CD8-positive, alpha-beta memory T cell (primary cell): ENCODE results near the gene LPCAT1. TPM values are rescaled to one million over a fixed set of nuclear protein-coding genes. Genes with fewer than 3 reads are reported as not detected.

Experiments used
- CTCF ChIA-PET: fragments of 350-600 bp; sonication (Branson Sonifier 250); formaldehyde crosslinking; loops from one replicate; lab custom pipeline; 2021; ENCODE audit warnings: antibody characterized with exemption; lab: Charles Lee
- POLR2A ChIA-PET: fragments of 350-600 bp; sonication (Branson Sonifier 250); formaldehyde crosslinking; loops from one replicate; lab custom pipeline; 2021; ENCODE audit warnings: antibody characterized with exemption; lab: Charles Lee
- DNase-seq, 5 donors: peaks; one replicate each; pipeline versions ENCODE4 v3.0.0 to v3.0.0-alpha.2; 2020 to 2022; ENCODE audit warnings: mixed read lengths in 1 of 5
- H3K27ac ChIP-seq: one replicate; pipeline ENCODE4 v1.7.0; 2013; ENCODE audit warnings: low read depth, mild to moderate bottlenecking, low read length, moderate library complexity
- H3K27me3 ChIP-seq: 2 replicates; pipeline ENCODE4 v1.7.0; 2013; ENCODE audit warnings: low read length, mild to moderate bottlenecking; ENCODE audit not compliant: insufficient read depth, poor library complexity, severe bottlenecking
- H3K36me3 ChIP-seq: 2 replicates; pipeline ENCODE4 v1.7.0; 2013; ENCODE audit warnings: mild to moderate bottlenecking, low read length, moderate library complexity; ENCODE audit not compliant: insufficient read depth
- H3K4me1 ChIP-seq: 2 replicates; pipeline ENCODE4 v1.7.0; 2013; ENCODE audit warnings: mild to moderate bottlenecking, low read length, moderate library complexity; ENCODE audit not compliant: insufficient read depth
- H3K4me3 ChIP-seq: 2 replicates; pipeline ENCODE4 v1.7.0; 2013; ENCODE audit warnings: mild to moderate bottlenecking, low read length
- H3K9me3 ChIP-seq: 2 replicates; pipeline ENCODE4 v1.7.0; 2013; ENCODE audit warnings: mild to moderate bottlenecking, low read length
- H3K27ac Mint-ChIP-seq, 8 donors: one replicate each; pipeline ENCODE4 v1.8.0; 2020 to 2021; ENCODE audit warnings: mixed read lengths in 8 of 8, mild to moderate bottlenecking in 6 of 8, inconsistent platforms in 3 of 8, moderate library complexity in 3 of 8
- H3K27me3 Mint-ChIP-seq, 2 donors: one replicate each; pipeline ENCODE4 v1.8.0; 2020 to 2021; ENCODE audit warnings: mixed read lengths in 2 of 2, mild to moderate bottlenecking in 1 of 2, moderate library complexity in 1 of 2
- H3K36me3 Mint-ChIP-seq, 3 donors: one replicate each; pipeline ENCODE4 v1.8.0; 2020 to 2021; ENCODE audit warnings: mixed read lengths in 3 of 3, inconsistent platforms in 1 of 3, mild to moderate bottlenecking in 1 of 3
- H3K4me1 Mint-ChIP-seq, 3 donors: one replicate each; pipeline ENCODE4 v1.8.0; 2020 to 2021; ENCODE audit warnings: mixed read lengths in 3 of 3, inconsistent platforms in 1 of 3, mild to moderate bottlenecking in 1 of 3
- H3K4me3 Mint-ChIP-seq, 7 donors: one replicate each; pipeline ENCODE4 v1.8.0; 2020 to 2021; ENCODE audit warnings: mixed read lengths in 7 of 7, mild to moderate bottlenecking in 6 of 7, moderate library complexity in 4 of 7, inconsistent platforms in 2 of 7
- H3K9me3 Mint-ChIP-seq, 5 donors: one replicate each; pipeline ENCODE4 v1.8.0; 2020 to 2022; ENCODE audit warnings: mixed read lengths in 5 of 5, mild to moderate bottlenecking in 3 of 5, moderate library complexity in 2 of 5, inconsistent platforms in 1 of 5
- polyA plus RNA-seq: library from polyadenylated mRNA; unstranded; fragments of 300-500 nt; fragmentation: Illumina TruSeq; gene quantifications from one replicate; pipeline ENCODE4 v1.2.3, GENCODE V29; 2021
- total RNA-seq, 2 experiments: library from RNA; stranded (reverse); gene quantifications; one replicate each; pipeline ENCODE4 v1.2.3, GENCODE V29; 2021

The LPCAT1 gene
- total and polyA plus RNA-seq, 3 experiments from 2014 or later = 92.5 to 101 (median 95.9) TPM

DNA sequence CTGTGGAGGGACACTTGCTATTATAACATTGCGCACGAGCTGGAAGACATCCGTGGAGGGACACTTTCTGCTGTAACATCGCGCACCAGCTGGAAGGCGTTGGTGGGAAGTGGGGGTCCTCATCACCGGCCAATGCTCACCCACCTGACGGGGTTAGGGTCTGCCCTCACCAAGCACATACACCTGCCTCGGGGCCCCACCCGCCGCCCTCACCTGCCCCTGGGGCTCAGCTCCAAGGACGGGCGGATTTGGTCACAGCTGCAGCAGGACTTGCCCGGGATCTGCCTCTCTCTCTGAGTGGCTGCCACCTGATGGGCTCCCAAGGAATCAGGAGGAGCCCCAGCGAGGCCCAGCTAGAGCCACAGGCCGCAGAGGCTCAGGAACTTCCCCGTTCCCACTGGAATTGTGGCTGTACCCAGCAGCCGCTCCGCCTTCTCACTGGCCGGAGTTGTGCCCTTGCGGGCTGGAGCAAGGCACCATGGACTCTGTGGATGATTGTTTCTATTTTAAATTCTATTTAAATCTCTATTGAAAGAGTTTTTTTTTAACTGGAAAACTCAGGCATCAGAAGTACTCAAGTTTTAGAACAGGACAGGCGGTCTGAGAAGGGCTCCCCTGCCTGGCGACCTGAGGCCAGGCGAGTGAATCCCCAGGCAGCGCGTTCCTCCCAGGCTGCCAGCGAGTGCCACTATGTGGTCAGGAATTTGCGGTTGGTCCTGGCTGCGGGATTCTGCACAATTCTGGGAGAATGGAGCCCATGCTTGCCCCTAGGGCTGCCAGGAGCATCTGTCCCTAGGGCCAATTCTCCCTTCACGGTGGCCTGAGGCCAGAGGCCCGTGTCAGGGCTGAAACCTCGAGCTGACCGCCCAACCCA lies 39.7 kb downstream of the LPCAT1 start:
- H3K27ac Mint-ChIP-seq = no peak overlapping the region
- H3K36me3 Mint-ChIP-seq = peaks cover 3 to 77% (median 4%) of the 10 kb centered on the region in 3 donors
- Histone ChIP-seq H3K9me3 (no peaks in the 10 kb centered on the region), H3K27me3 (no peaks in the 10 kb centered on the region), H3K4me1 (no peaks in the 10 kb centered on the region), H3K4me3 (no peak overlapping the region), H3K36me3 (peaks cover 18% of the 10 kb centered on the region), H3K27ac (no peak overlapping the region)
- H3K9me3 Mint-ChIP-seq = no peaks in the 10 kb centered on the region
- ChIA-PET POLR2A (no interaction called here), CTCF (interaction anchor here (0.8 to 3.1 kb wide), 2 partner anchors 38 to 161 kb away, joined by 3 to 13 read pairs; no protein-coding TSS in a partner anchor)
- no peak overlapping the region for H3K4me3 Mint-ChIP-seq
- DNase-seq = no peak
- peaks cover 22 to 44% (median 29%) of the 10 kb centered on the region in 3 donors for H3K4me1 Mint-ChIP-seq
- no peaks in the 10 kb centered on the region for H3K27me3 Mint-ChIP-seq

DNA sequence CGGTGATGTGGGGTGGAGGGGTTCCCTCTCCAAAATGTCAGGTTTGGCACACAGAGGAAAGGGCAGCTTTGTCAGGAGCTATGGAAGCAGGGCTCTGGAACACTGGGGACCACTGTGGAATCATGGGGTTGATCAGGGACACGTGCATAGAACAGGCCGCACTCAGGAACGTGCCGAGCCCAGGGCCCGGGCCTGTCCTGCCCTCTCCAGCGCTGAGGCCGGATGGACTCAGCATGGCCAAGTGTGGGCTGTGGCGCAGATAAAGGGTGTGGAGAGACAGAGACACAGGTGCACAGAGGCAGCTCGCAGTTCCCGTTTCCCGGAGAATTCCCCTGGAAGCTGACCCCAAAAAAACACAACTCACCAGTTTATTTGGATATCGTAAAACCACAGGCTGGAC lies 40.7 kb downstream of the LPCAT1 start:
- CTCF ChIA-PET = interaction anchor here (0.8 to 3.1 kb wide), 2 partner anchors 37 to 162 kb away, joined by 3 to 13 read pairs; no protein-coding TSS in a partner anchor
- peak overlapping the region in 3 of 8 donors; percentile 23 to 61 (median 45) for H3K27ac Mint-ChIP-seq
- H3K36me3 ChIP-seq = peaks cover 23% of the 10 kb centered on the region
- no peaks in the 10 kb centered on the region for H3K4me1 ChIP-seq
- no peak overlapping the region for H3K27ac ChIP-seq
- no peak overlapping the region for H3K4me3 ChIP-seq
- no peaks in the 10 kb centered on the region for H3K9me3 Mint-ChIP-seq
- H3K27me3 ChIP-seq = no peaks in the 10 kb centered on the region
- no peaks in the 10 kb centered on the region for H3K27me3 Mint-ChIP-seq
- no peak for DNase-seq
- H3K36me3 Mint-ChIP-seq = peaks cover 0 to 80% (median 1%) of the 10 kb centered on the region in 3 donors
- POLR2A ChIA-PET = no interaction called here
- H3K4me3 Mint-ChIP-seq = no peak overlapping the region
- no peaks in the 10 kb centered on the region for H3K9me3 ChIP-seq
- H3K4me1 Mint-ChIP-seq = peaks cover 12 to 34% (median 19%) of the 10 kb centered on the region in 3 donors

- Mint-ChIP-seq H3K4me3 (no peak overlapping the region), H3K36me3 (peaks cover 0 to 78% (median 1%) of the 10 kb centered on the region in 3 donors), H3K27me3 (no peaks in the 10 kb centered on the region), H3K4me1 (peaks cover 8 to 31% (median 16%) of the 10 kb centered on the region in 3 donors), H3K9me3 (no peaks in the 10 kb centered on the region), H3K27ac (peak overlapping the region in 1 of 8 donors; percentile 93)
- CTCF ChIA-PET = interaction anchor here (3.1 kb wide), 1 partner anchor 163 kb away, joined by 13 read pairs; no protein-coding TSS in a partner anchor
- Histone ChIP-seq H3K27ac (no peak overlapping the region), H3K4me3 (no peak overlapping the region), H3K4me1 (no peaks in the 10 kb centered on the region), H3K27me3 (no peaks in the 10 kb centered on the region), H3K9me3 (no peaks in the 10 kb centered on the region), H3K36me3 (peaks cover 16% of the 10 kb centered on the region)
- POLR2A ChIA-PET = no interaction called here
- DNase-seq = no peak
Observed at GRCh38 chr5:1481959-1482331, 41.8 kb downstream of the LPCAT1 start.

- no peaks in the 10 kb centered on the region for H3K9me3 Mint-ChIP-seq
- DNase-seq = no peak
- Histone ChIP-seq H3K27ac (no peak overlapping the region), H3K4me3 (no peak overlapping the region), H3K4me1 (no peaks in the 10 kb centered on the region), H3K36me3 (peaks cover 21% of the 10 kb centered on the region), H3K27me3 (no peaks in the 10 kb centered on the region), H3K9me3 (no peaks in the 10 kb centered on the region)
- H3K36me3 Mint-ChIP-seq = peaks cover 0 to 79% (median 4%) of the 10 kb centered on the region in 3 donors
- POLR2A ChIA-PET = no interaction called here
- H3K4me3 Mint-ChIP-seq = no peak overlapping the region
- H3K27me3 Mint-ChIP-seq = no peaks in the 10 kb centered on the region
- peak overlapping the region in 2 of 8 donors; percentile 38 to 93 for H3K27ac Mint-ChIP-seq
- H3K4me1 Mint-ChIP-seq = peaks cover 8 to 31% (median 16%) of the 10 kb centered on the region in 3 donors
- CTCF ChIA-PET = interaction anchor here (3.1 kb wide), 1 partner anchor 164 kb away, joined by 13 read pairs; no protein-coding TSS in a partner anchor
Observed at GRCh38 chr5:1481266-1481958, 42.3 kb downstream of the LPCAT1 start.

DNA sequence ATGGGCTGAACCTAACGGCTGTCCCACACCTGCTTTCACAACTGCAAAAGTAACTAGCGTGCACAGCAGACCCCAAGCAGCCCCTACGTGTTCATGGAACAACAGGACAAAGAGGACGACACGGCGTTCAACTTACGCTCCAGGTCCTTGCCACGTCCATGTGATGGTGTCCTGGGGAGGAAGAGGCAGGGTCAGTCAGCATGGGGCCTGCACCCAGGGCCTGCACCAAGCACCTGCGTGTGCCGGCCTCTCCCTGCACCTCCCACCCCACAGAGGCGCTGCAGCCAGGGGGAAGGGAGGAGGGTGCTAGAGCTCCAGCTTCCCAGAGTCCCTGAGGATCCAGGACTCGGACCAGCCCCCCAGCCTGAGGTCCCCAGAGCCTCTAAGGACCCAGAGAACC lies 43.0 kb downstream of the LPCAT1 start:
- H3K4me3 Mint-ChIP-seq = peak overlapping the region in 1 of 7 donors; percentile 33
- ChIA-PET CTCF (interaction anchor here (0.9 to 2.6 kb wide), 2 partner anchors 23 to 164 kb away, joined by 3 to 13 read pairs; no protein-coding TSS in a partner anchor), POLR2A (no interaction called here)
- Histone ChIP-seq H3K4me1 (no peaks in the 10 kb centered on the region), H3K4me3 (no peak overlapping the region), H3K9me3 (no peaks in the 10 kb centered on the region), H3K36me3 (peaks cover 21% of the 10 kb centered on the region), H3K27ac (no peak overlapping the region), H3K27me3 (no peaks in the 10 kb centered on the region)
- H3K27me3 Mint-ChIP-seq = no peaks in the 10 kb centered on the region
- peaks cover 0 to 79% (median 5%) of the 10 kb centered on the region in 3 donors for H3K36me3 Mint-ChIP-seq
- DNase-seq = no peak
- H3K9me3 Mint-ChIP-seq = no peaks in the 10 kb centered on the region
- peaks cover 8 to 31% (median 16%) of the 10 kb centered on the region in 3 donors for H3K4me1 Mint-ChIP-seq
- peak overlapping the region in 4 of 8 donors; percentile 38 to 83 (median 68) for H3K27ac Mint-ChIP-seq

DNA sequence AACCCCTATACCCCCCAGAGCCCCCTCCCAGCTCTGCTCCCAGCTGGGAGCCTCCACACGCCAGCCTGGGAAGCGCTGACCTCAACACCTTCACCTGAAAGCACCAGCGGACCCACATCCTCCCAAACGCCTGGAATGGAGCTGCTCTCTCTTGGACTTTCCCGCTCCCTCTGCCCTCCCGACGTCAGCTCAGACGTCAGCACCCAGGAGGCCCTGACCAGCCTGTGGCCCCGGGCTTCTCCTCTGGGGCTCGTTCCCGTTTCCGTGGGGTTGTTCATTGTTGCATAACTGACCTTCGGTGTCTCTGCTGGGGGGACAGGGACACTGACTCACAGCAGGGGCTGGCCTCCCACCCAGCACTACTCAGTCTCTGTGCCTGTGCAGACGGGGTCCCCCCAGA lies 43.5 kb downstream of the LPCAT1 start:
- H3K4me3 Mint-ChIP-seq = peak overlapping the region in 1 of 7 donors; percentile 33
- Histone ChIP-seq H3K4me1 (no peaks in the 10 kb centered on the region), H3K27ac (no peak overlapping the region), H3K9me3 (no peaks in the 10 kb centered on the region), H3K4me3 (no peak overlapping the region), H3K27me3 (no peaks in the 10 kb centered on the region), H3K36me3 (peaks cover 21% of the 10 kb centered on the region)
- H3K27me3 Mint-ChIP-seq = no peaks in the 10 kb centered on the region
- no peak for DNase-seq
- H3K4me1 Mint-ChIP-seq = peaks cover 8 to 28% (median 16%) of the 10 kb centered on the region in 3 donors
- no peaks in the 10 kb centered on the region for H3K9me3 Mint-ChIP-seq
- H3K27ac Mint-ChIP-seq = peak overlapping the region in 5 of 8 donors; percentile 38 to 86 (median 75)
- POLR2A ChIA-PET = no interaction called here
- H3K36me3 Mint-ChIP-seq = peaks cover 0 to 78% (median 5%) of the 10 kb centered on the region in 3 donors
- CTCF ChIA-PET = interaction anchor here (0.7 to 2.6 kb wide), 6 partner anchors 11 to 165 kb away, joined by 3 to 13 read pairs (median 3); no protein-coding TSS in a partner anchor

GRCh38 chr5:1479581-1480188 lies 44.1 kb downstream of the LPCAT1 start:
- CTCF ChIA-PET = interaction anchor here (0.7 to 2.6 kb wide), 7 partner anchors 12 to 165 kb away, joined by 3 to 13 read pairs (median 3); no protein-coding TSS in a partner anchor
- H3K36me3 ChIP-seq = peaks cover 25% of the 10 kb centered on the region
- DNase-seq = peak; percentile 37 to 70 (median 45)
- no peak overlapping the region for H3K27ac ChIP-seq
- H3K9me3 ChIP-seq = no peaks in the 10 kb centered on the region
- POLR2A ChIA-PET = no interaction called here
- H3K4me1 Mint-ChIP-seq = peaks cover 8 to 24% (median 16%) of the 10 kb centered on the region in 3 donors
- H3K36me3 Mint-ChIP-seq = peaks cover 0 to 80% (median 5%) of the 10 kb centered on the region in 3 donors
- no peak overlapping the region for H3K4me3 ChIP-seq
- peak overlapping the region in 6 of 8 donors; percentile 66 to 94 (median 79) for H3K27ac Mint-ChIP-seq
- no peaks in the 10 kb centered on the region for H3K27me3 ChIP-seq
- H3K4me3 Mint-ChIP-seq = no peak overlapping the region
- no peaks in the 10 kb centered on the region for H3K4me1 ChIP-seq
- H3K9me3 Mint-ChIP-seq = no peaks in the 10 kb centered on the region
- no peaks in the 10 kb centered on the region for H3K27me3 Mint-ChIP-seq
